Neural progenitor cell (in vitro differentiated cells): ENCODE measurements around the gene BCL2L14. TPM values are rescaled to one million over a fixed set of nuclear protein-coding genes. Genes with fewer than 3 reads are reported as not detected.

Source experiments
- DNase-seq: peaks from one replicate; pipeline ENCODE4 v3.0.0-alpha.2; 2016; ENCODE audit warnings: low spot score
- H2AFZ ChIP-seq: fragments of 200-600 bp; sonication (generic); replicated peaks from 2 replicates; pipeline ENCODE4 v1.6.1; 2016; ENCODE audit warnings: antibody characterized with exemption
- H3F3A ChIP-seq: fragments of 200-600 bp; sonication (generic); 2 replicates; pipeline ENCODE4 v1.6.1; 2016; ENCODE audit warnings: antibody characterized with exemption, low read depth
- H3K27ac ChIP-seq: fragments of 200-600 bp; sonication (generic); 2 replicates; pipeline ENCODE4 v1.5.1; 2016; ENCODE audit warnings: mild to moderate bottlenecking
- H3K27me3 ChIP-seq: fragments of 200-600 bp; sonication (generic); 2 replicates; pipeline ENCODE4 v1.6.1; 2016; ENCODE audit warnings: mild to moderate bottlenecking, moderate library complexity
- H3K36me3 ChIP-seq: fragments of 200-600 bp; sonication (generic); 2 replicates; pipeline ENCODE4 v1.5.1; 2016
- H3K4me1 ChIP-seq: fragments of 200-600 bp; sonication (generic); 2 replicates; pipeline ENCODE4 v1.6.1; 2016; ENCODE audit warnings: mixed run types
- H3K4me2 ChIP-seq: fragments of 200-600 bp; sonication (generic); 2 replicates; pipeline ENCODE4 v1.6.1; 2016
- H3K4me3 ChIP-seq: fragments of 200-600 bp; sonication (generic); 2 replicates; pipeline ENCODE4 v1.5.1; 2016
- H3K79me2 ChIP-seq: fragments of 200-600 bp; sonication (generic); 2 replicates; pipeline ENCODE4 v1.6.1; 2016; ENCODE audit warnings: low read depth
- H3K9ac ChIP-seq: fragments of 200-600 bp; sonication (generic); 2 replicates; pipeline ENCODE4 v1.6.1; 2016
- H3K9me3 ChIP-seq: fragments of 200-600 bp; sonication (generic); 2 replicates; pipeline ENCODE4 v1.5.1; 2016; ENCODE audit warnings: low read depth
- H4K20me1 ChIP-seq: fragments of 200-600 bp; sonication (generic); 2 replicates; pipeline ENCODE4 v1.6.1; 2016; ENCODE audit warnings: low read depth
- H3K27ac Mint-ChIP-seq: 3 replicates; pipeline ENCODE4 v1.8.0; 2021; ENCODE audit warnings: mixed read lengths
- H3K27me3 Mint-ChIP-seq: 2 replicates; pipeline ENCODE4 v1.8.0; 2022; ENCODE audit warnings: low read depth, mild to moderate bottlenecking, inconsistent platforms, moderate library complexity, mixed read lengths; ENCODE audit not compliant: insufficient read depth
- H3K36me3 Mint-ChIP-seq: 3 replicates; pipeline ENCODE4 v1.8.0; 2021; ENCODE audit warnings: mixed read lengths
- H3K4me1 Mint-ChIP-seq: 3 replicates; pipeline ENCODE4 v1.8.0; 2021; ENCODE audit warnings: mixed read lengths
- H3K4me3 Mint-ChIP-seq: 3 replicates; pipeline ENCODE4 v1.8.0; 2021; ENCODE audit warnings: mild to moderate bottlenecking, moderate library complexity, mixed read lengths
- H3K9me3 Mint-ChIP-seq: 3 replicates; pipeline ENCODE4 v1.8.0; 2020; ENCODE audit warnings: mixed read lengths
- CTCF ChIP-seq: fragments of 200-600 bp; sonication (generic); IDR thresholded peaks from 2 replicates; pipeline ENCODE4 v1.5.1; 2017; ENCODE audit warnings: antibody characterized with exemption, mild to moderate bottlenecking
- EZH2 ChIP-seq: fragments of 200-600 bp; sonication (generic); IDR thresholded peaks from 2 replicates; pipeline ENCODE4 v1.6.1; 2017; ENCODE audit warnings: antibody characterized with exemption, mild to moderate bottlenecking, moderate library complexity
- EZH2phosphoT487 ChIP-seq: fragments of 200-600 bp; sonication (generic); IDR thresholded peaks from 2 replicates; pipeline ENCODE4 v1.6.1; 2017; ENCODE audit warnings: antibody characterized with exemption
- total RNA-seq: library from RNA; depleted of rRNA; stranded (reverse); fragments of >200 nt; gene quantifications from 2 replicates; pipeline ENCODE4 v1.2.3, GENCODE V29; 2015; ENCODE audit warnings: low replicate concordance

Gene BCL2L14
- total RNA-seq, 1 donor from 2014 or later = not detected

- H3K4me3 ChIP-seq = no peak overlapping the region
- Mint-ChIP-seq H3K27ac (no peak overlapping the region), H3K36me3 (peaks cover 7% of the 10 kb centered on the region), H3K27me3 (peaks cover 2% of the 10 kb centered on the region), H3K4me3 (no peak overlapping the region), H3K9me3 (no peaks in the 10 kb centered on the region), H3K4me1 (no peaks in the 10 kb centered on the region)
- no peak overlapping the region for H2AFZ ChIP-seq
- DNase-seq = no peak
- H3F3A ChIP-seq = no peaks in the 10 kb centered on the region
- no peak overlapping the region for H3K27ac ChIP-seq
- no peak for TF ChIP-seq EZH2
- TF ChIP-seq EZH2phosphoT487 = no peak
- no peak for TF ChIP-seq CTCF
- H3K9ac ChIP-seq = no peak overlapping the region
- H3K27me3 ChIP-seq = no peaks in the 10 kb centered on the region
- no peaks in the 10 kb centered on the region for H3K9me3 ChIP-seq
- no peaks in the 10 kb centered on the region for H4K20me1 ChIP-seq
- no peaks in the 10 kb centered on the region for H3K79me2 ChIP-seq
- H3K4me2 ChIP-seq = no peak overlapping the region
- H3K4me1 ChIP-seq = no peaks in the 10 kb centered on the region
- no peaks in the 10 kb centered on the region for H3K36me3 ChIP-seq
Observed at GRCh38 chr12:12094481-12094880, 23.7 kb downstream of the BCL2L14 start.

- Mint-ChIP-seq H3K4me3 (no peak overlapping the region), H3K27ac (no peak overlapping the region), H3K4me1 (no peaks in the 10 kb centered on the region), H3K9me3 (no peaks in the 10 kb centered on the region), H3K36me3 (peaks cover 7% of the 10 kb centered on the region), H3K27me3 (peaks cover 2% of the 10 kb centered on the region)
- no peaks in the 10 kb centered on the region for H3F3A ChIP-seq
- H3K27me3 ChIP-seq = no peaks in the 10 kb centered on the region
- no peak overlapping the region for H3K9ac ChIP-seq
- no peak for DNase-seq
- H3K79me2 ChIP-seq = no peaks in the 10 kb centered on the region
- H3K4me1 ChIP-seq = no peaks in the 10 kb centered on the region
- H2AFZ ChIP-seq = no peak overlapping the region
- H4K20me1 ChIP-seq = no peaks in the 10 kb centered on the region
- no peaks in the 10 kb centered on the region for H3K36me3 ChIP-seq
- no peaks in the 10 kb centered on the region for H3K9me3 ChIP-seq
- no peak overlapping the region for H3K4me3 ChIP-seq
- TF ChIP-seq CTCF = no peak
- no peak for TF ChIP-seq EZH2phosphoT487
- no peak for TF ChIP-seq EZH2
- H3K27ac ChIP-seq = no peak overlapping the region
- no peak overlapping the region for H3K4me2 ChIP-seq
Observed at GRCh38 chr12:12095021-12095420, 24.3 kb downstream of the BCL2L14 start.

- no peaks in the 10 kb centered on the region for H3K79me2 ChIP-seq
- no peak overlapping the region for H3K4me2 ChIP-seq
- DNase-seq = no peak
- no peaks in the 10 kb centered on the region for H3K4me1 ChIP-seq
- H3K9ac ChIP-seq = no peak overlapping the region
- no peaks in the 10 kb centered on the region for H3F3A ChIP-seq
- H3K36me3 Mint-ChIP-seq = peaks cover 12% of the 10 kb centered on the region
- no peaks in the 10 kb centered on the region for H3K27me3 ChIP-seq
- H3K36me3 ChIP-seq = no peaks in the 10 kb centered on the region
- H3K9me3 ChIP-seq = no peaks in the 10 kb centered on the region
- H3K4me3 Mint-ChIP-seq = no peak overlapping the region
- TF ChIP-seq EZH2 = no peak
- TF ChIP-seq EZH2phosphoT487 = no peak
- TF ChIP-seq CTCF = no peak
- no peak overlapping the region for H2AFZ ChIP-seq
- H3K4me3 ChIP-seq = no peak overlapping the region
- no peaks in the 10 kb centered on the region for H4K20me1 ChIP-seq
- no peaks in the 10 kb centered on the region for H3K4me1 Mint-ChIP-seq
- H3K27me3 Mint-ChIP-seq = no peaks in the 10 kb centered on the region
- H3K27ac Mint-ChIP-seq = no peak overlapping the region
- no peaks in the 10 kb centered on the region for H3K9me3 Mint-ChIP-seq
- H3K27ac ChIP-seq = no peak overlapping the region
Observed at GRCh38 chr12:12097891-12098690, 27.4 kb downstream of the BCL2L14 start.
